Measurements from ENCODE around the gene SMCO4.

The SMCO4 gene

GRCh38 chr11:93498641-93499040, 44.5 kb downstream of the SMCO4 start:
- DNase-seq: no peak

DNA sequence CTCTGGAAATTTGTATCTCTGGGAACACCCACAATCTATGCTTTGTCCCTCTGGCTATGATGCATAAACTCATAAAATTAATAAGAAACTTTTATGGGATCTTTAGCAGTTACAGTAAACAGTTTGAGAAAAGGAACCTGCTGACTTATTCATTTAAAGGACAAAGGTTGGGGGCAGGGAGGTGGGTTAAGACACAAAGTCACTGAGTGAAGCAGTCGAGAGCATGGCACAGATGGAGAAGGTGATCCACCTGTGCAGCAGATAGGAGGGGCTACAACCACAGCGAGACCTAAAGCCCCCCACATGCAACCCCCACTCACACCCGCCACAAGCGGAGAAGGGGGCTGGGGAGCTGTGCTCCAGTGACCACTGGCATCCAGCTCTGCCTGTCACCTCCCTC, 45.0 kb downstream of the SMCO4 start:
- DNase-seq: no peak

GRCh38 chr11:93497596-93497995, 45.6 kb downstream of the SMCO4 start:
- DNase-seq: no peak

DNA sequence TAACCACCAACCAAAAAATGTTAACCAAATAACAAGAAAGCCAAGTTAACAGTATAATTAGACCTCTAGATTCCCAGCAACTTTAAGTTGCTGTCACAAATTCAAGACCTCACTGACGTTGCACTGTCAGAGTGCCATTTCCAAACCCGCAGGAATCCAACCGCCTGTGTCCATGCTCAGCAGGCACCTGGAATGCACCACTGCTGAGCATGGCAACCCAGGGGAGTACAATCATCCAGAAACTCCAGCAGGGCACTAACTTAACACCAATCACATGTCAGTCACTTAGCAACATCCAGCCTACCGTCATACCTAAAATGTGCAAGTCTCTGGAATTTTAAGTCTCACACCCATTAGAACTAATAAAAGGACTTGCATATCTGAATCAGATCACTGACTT, 48.8 kb downstream of the SMCO4 start:
- no peak for DNase-seq

DNA sequence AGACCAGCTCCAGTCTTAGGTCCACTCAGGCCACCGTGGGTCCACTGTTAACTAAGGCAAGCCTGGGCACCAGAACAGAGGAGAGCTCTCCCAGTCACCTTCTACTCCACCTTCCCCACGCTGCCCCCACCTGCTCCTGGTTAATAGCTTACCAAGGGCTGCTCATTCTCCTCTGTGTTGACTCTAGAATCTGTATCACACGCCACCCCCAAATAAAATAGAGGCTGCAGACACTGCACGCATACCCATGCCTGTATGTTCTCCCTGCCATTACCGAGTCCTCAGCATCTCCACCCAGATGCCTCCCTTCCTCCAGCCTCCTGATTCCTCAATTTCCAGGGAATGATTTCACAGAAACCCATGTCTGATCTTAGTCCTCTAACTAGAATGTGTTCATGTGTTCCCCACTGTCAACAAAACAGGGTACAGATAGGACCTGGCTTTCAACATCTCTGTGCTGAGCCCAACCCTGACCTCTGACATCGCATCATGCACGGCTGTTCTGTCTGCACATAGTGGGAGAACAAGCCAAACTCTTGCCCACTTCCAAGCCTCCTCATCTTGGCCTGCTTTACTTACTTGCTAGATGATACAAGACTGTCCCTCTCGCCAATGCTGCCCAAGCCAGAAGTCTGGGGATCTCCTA, 49.8 kb downstream of the SMCO4 start:
- DNase-seq: no peak

- no peak for DNase-seq
These were observed 50.5 kb downstream of the SMCO4 start for GRCh38 chr11:93492464-93493251.

- DNase-seq: no peak
These were observed 51.2 kb downstream of the SMCO4 start for GRCh38 chr11:93491973-93492372.

DNA sequence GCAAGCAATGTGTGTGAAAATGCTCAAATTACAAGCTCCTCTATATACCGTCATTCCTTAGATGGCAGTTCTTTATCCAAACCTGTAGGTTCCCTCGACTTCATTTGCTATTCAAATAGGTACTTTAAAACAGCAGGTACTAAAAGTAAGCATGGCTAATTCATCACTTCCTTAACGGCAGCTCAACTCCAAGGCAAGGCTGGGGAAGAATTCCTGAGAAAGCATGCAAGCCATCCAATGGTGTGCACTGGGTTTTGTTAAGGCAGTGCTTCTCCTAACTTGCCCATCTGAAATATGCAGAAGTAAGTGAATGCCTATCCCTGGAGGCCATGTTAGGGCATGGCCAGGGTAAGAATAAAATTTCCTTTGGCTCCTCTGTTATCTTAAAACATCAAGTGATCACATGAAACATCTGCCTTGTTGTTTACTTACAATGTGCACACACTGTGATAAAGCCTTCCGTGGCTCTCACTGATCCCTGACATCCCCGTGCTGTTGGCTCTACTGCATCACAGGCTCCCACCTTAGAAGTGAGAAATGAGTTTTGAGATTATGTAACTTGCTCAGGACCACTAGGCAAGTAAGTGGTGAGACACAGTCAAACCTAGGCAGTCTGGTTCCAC, 52.1 kb downstream of the SMCO4 start:
- DNase-seq: no peak

- DNase-seq: no peak
These were observed 53.4 kb downstream of the SMCO4 start for GRCh38 chr11:93489841-93490240.

DNA sequence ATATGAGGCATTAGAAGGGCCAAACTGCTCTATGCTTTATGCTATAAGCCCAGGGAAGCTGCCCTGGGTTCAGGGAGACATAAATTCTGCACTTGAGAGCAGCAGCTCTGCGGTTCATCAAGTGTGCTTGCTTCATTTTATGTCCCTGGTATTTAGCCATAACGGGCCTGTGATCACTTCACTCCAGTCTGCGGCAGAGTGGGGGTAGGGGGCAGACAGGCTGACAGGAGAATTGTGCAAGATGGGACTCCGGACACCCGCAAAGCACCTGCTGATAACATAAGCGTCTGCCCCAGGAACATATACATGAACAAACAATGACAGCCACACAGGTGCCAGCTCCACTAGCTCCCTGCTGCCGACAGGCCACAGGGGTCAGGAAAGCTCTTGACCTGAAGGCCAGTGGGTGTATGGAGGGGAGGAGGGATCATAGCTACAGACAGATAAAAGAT, 56.1 kb downstream of the SMCO4 start:
- peak; percentile 47 for DNase-seq

- no peak for DNase-seq
These were observed 57.2 kb downstream of the SMCO4 start for GRCh38 chr11:93485983-93486382.

DNA sequence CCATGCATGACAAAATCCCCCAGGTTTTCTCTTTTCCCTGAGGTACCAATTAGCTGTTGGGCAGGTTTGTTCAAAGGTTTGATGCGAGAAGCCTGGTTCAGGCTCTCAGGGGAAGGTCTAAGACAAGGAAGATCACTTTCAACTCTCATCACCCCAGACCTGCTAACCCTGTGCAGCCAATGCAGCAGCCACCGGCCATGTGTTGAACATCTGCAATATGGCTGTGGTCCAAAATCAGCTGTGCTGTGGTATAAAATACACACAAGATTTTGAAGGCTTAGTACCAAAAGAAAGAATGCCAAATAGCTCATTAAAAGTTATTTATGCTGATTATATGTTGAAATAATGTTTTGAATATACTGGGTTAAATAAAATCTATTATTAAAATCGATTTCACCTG, 58.5 kb downstream of the SMCO4 start:
- DNase-seq: no peak

GRCh38 chr11:93482556-93482955, 60.6 kb downstream of the SMCO4 start:
- no peak for DNase-seq

DNA sequence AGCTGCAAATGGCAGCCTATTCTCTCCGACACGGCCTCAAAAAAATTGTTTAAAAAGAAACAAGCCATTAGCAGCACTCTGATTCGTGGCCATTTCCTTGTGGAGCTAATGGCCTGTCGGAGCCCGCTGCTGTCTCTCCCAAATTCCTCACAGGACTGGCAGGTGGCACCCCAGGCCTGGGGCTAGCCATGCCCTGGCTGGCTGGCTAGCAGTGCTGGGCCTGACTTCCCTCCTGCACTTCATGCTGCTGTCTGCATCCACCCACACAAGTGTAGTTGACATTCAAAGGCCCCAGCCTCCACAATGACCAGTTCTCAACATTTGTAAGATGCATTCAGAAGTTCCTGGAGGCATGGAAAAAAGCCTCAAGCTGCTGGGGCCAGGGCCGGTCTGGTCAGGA, 61.5 kb downstream of the SMCO4 start:
- DNase-seq: no peak

GRCh38 chr11:93481279-93481678, 61.9 kb downstream of the SMCO4 start:
- no peak for DNase-seq

DNA sequence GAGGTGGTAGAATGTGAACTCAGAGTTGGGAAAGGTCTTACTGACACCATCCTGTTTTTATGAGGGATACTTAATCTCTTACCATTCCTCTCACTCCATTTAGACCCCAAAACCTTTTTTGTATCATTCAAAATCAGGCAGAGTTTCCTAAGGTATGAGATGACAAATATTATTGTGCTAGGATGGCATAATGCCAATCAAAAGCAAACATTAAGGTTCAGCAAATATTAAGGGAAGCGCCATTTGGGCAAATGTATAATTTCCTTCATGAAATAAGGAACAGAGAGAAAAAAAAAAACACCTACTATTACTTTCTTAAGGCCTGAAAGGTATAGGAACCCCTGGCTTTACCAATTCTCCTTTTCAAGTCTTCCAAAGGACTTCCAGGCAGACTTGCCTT, 62.4 kb downstream of the SMCO4 start:
- no peak for DNase-seq

- DNase-seq: no peak
These were observed 62.9 kb downstream of the SMCO4 start for GRCh38 chr11:93480256-93480655.

DNA sequence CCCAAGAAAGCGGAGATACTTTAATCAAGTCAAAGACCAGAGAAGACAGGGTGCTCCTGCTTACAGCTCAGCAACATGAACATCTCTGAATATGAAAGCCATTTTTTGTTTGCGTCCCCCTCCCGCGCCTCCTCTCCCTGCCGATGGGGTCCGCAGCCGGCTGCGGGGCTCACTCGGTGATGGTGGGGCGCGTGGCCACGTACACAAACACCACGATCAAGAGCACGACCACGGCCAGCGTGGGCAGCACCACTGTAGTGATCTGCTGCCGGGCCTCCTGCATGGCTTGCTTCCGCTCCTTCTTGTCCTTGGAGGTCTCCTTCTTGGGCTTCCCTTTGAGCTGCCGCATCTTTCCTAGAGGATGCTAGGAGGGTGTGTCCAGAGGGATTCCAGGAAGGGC, 64.3 kb downstream of the SMCO4 start:
- no peak for DNase-seq

DNA sequence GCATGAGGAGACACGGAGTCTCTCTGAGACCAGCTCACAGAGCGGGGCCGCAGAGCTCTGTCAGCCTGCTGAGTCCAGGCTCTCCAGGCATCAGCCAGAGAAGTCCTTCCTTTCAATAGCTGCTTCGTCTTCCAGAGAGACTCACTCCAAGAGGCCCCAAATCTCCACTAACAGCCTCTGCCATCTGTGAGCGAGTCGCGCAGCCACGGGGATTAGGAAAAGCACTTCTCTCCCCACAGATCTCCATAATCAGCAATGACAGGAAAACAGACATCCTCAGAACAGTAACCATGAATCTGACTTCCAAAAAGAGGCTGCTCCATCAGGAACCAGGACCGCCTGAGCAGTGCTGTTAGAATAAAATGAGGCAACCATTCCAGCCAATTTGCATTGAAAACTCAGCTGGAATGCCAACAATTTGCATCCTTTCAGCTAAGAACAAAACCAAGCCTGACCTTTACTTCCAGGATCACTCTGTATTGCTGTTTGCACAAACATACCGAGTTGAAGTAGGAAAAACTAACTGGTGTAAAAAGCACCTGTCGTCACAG, 65.4 kb downstream of the SMCO4 start:
- no peak for DNase-seq

GRCh38 chr11:93476796-93477195, 66.4 kb downstream of the SMCO4 start:
- DNase-seq: no peak

- no peak for DNase-seq
These were observed 69.1 kb downstream of the SMCO4 start for GRCh38 chr11:93474123-93474522.

DNA sequence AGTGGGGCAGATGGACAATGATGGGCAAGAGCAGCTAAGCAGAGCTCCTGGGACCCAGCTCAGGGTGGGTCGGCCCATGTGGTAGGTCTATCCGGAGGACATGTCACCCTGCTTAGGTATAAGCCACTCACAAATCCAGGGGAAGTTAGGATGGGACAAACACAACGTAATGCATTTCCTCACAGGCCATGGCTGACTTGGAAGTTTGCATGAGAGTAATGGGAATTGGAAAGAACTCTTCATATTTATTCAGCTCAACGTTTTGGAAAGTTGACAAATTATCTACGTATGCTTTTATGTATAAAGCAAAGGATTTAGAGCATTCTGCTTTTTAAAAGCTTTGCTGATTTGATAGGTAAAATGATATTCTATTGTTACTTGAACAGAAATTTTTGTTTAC, 74.9 kb downstream of the SMCO4 start:
- peak; percentile 21 for DNase-seq

- DNase-seq: no peak
These were observed 76.1 kb downstream of the SMCO4 start for GRCh38 chr11:93467054-93467453.

Data from NCI-H1105 (cell line).